DND-41 (cell line): ENCODE measurements around the gene ENTR1.

Experiments used
- EZH2 ChIP-seq: IDR thresholded peaks from 3 replicates; pipeline ENCODE4 v1.6.1; 2012; ENCODE audit warnings: borderline replicate concordance, low read depth, mild to moderate bottlenecking, moderate library complexity, low read length, inconsistent platforms; ENCODE audit not compliant: severe bottlenecking
- TF ChIP-seq, protein P1 (sequence below): IDR thresholded peaks from 2 replicates; pipeline ENCODE4 v1.5.1; 2012; ENCODE audit warnings: borderline replicate concordance, low read length, moderate library complexity, mild to moderate bottlenecking; ENCODE audit not compliant: poor library complexity, severe bottlenecking; ENCODE audit errors: extremely low read depth

GRCh38 chr9:136400038-136400834 lies 10.2 kb downstream of the ENTR1 start, which contains the start of gene SNAPC4:
- TF ChIP-seq, protein P1, sequence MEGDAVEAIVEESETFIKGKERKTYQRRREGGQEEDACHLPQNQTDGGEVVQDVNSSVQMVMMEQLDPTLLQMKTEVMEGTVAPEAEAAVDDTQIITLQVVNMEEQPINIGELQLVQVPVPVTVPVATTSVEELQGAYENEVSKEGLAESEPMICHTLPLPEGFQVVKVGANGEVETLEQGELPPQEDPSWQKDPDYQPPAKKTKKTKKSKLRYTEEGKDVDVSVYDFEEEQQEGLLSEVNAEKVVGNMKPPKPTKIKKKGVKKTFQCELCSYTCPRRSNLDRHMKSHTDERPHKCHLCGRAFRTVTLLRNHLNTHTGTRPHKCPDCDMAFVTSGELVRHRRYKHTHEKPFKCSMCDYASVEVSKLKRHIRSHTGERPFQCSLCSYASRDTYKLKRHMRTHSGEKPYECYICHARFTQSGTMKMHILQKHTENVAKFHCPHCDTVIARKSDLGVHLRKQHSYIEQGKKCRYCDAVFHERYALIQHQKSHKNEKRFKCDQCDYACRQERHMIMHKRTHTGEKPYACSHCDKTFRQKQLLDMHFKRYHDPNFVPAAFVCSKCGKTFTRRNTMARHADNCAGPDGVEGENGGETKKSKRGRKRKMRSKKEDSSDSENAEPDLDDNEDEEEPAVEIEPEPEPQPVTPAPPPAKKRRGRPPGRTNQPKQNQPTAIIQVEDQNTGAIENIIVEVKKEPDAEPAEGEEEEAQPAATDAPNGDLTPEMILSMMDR = peak; percentile 87
- TF ChIP-seq EZH2 = no peak
